Breast epithelium (tissue), 3 donors: ENCODE results near the gene EFHD2.

Experiments used
- POLR2A ChIP-seq: fragments of 450-650 bp; IDR thresholded peaks from one replicate; pipeline ENCODE4 v1.6.1; 2016; ENCODE audit warnings: antibody characterized with exemption, mild to moderate bottlenecking, moderate library complexity
- TF ChIP-seq, protein P1 (sequence below), 3 donors: fragments of 450-650 bp; IDR thresholded peaks; one replicate each; pipeline ENCODE4 v1.5.1; 2016 to 2017; ENCODE audit warnings: antibody characterized with exemption in 3 of 3, mild to moderate bottlenecking in 3 of 3, moderate library complexity in 3 of 3

- TF ChIP-seq, protein P1, sequence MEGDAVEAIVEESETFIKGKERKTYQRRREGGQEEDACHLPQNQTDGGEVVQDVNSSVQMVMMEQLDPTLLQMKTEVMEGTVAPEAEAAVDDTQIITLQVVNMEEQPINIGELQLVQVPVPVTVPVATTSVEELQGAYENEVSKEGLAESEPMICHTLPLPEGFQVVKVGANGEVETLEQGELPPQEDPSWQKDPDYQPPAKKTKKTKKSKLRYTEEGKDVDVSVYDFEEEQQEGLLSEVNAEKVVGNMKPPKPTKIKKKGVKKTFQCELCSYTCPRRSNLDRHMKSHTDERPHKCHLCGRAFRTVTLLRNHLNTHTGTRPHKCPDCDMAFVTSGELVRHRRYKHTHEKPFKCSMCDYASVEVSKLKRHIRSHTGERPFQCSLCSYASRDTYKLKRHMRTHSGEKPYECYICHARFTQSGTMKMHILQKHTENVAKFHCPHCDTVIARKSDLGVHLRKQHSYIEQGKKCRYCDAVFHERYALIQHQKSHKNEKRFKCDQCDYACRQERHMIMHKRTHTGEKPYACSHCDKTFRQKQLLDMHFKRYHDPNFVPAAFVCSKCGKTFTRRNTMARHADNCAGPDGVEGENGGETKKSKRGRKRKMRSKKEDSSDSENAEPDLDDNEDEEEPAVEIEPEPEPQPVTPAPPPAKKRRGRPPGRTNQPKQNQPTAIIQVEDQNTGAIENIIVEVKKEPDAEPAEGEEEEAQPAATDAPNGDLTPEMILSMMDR (IDR thresholded peaks at IDR 0.05) = no peak
- no peak for TF ChIP-seq POLR2A
These were observed 43.3 kb downstream of the EFHD2 start for GRCh38 chr1:15452866-15453571.
